Right lobe of liver (tissue), 4 donors: ENCODE data around the gene RHOD.

Source experiments
- POLR2A ChIP-seq: fragments of 450-650 bp; IDR thresholded peaks from one replicate; pipeline ENCODE4 v1.6.1; 2017; ENCODE audit warnings: antibody characterized with exemption, mild to moderate bottlenecking
- TF ChIP-seq, protein P1 (sequence below), 4 donors: fragments of 200-600 bp in 3 of 4; fragments of 450-650 bp in 1 of 4; IDR thresholded peaks; one replicate each; pipeline versions ENCODE4 v1.5.1 to v1.8.0; 2016 to 2022; ENCODE audit warnings: antibody characterized with exemption in 4 of 4, mild to moderate bottlenecking in 2 of 4
- donor health status: DM: no; HTN: no; CAD: no.
- donor health status: DM: no; HTN: no; CAD: no.
- donor health status: DM: no; HTN: yes; CAD: no.

DNA sequence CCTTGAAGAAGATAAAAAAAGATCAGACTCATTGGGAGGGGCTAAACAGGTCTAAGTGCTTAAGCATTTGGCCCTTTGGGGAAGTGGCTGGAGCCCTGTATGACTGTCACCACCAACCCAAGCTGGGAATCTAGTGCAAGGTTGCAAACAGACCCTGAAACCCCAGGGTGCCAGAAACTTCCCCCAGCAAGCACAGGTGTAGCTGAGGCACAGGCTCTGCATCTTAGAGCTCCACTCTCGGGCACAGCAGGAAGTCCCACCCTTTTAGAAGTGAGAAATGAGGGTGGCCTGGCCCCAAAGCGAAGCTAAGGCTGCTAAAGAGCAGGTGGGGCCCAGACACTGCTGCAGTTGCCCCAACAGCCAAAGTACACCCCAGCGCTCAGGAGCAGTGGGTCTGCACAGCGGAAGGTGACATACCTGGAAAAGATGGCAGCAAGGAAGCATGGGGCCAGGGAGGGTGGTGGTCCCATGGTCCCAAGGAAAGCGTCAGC, 56.6 kb downstream of the RHOD start:
- TF ChIP-seq, protein P1, sequence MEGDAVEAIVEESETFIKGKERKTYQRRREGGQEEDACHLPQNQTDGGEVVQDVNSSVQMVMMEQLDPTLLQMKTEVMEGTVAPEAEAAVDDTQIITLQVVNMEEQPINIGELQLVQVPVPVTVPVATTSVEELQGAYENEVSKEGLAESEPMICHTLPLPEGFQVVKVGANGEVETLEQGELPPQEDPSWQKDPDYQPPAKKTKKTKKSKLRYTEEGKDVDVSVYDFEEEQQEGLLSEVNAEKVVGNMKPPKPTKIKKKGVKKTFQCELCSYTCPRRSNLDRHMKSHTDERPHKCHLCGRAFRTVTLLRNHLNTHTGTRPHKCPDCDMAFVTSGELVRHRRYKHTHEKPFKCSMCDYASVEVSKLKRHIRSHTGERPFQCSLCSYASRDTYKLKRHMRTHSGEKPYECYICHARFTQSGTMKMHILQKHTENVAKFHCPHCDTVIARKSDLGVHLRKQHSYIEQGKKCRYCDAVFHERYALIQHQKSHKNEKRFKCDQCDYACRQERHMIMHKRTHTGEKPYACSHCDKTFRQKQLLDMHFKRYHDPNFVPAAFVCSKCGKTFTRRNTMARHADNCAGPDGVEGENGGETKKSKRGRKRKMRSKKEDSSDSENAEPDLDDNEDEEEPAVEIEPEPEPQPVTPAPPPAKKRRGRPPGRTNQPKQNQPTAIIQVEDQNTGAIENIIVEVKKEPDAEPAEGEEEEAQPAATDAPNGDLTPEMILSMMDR (IDR thresholded peaks at IDR 0.05), result no peak
- no peak for TF ChIP-seq POLR2A
